Right hindlimb (tissue), 1 donor: ENCODE results near the gene CLEC17A.
"Not testable (repeated sequence)": the region's sequence is repeated elsewhere in the genome, so short reads cannot be mapped to it uniquely, and the experiment has no call there.

ENCODE experiments used
- DNase-seq: peaks from one replicate; pipeline ENCODE4 v3.0.0-alpha.2; 2018

Gene CLEC17A

GRCh38 chr19:14584372-14584771, 1.5 kb downstream of the CLEC17A start:
- DNase-seq, result not testable (repeated sequence)

- not testable (repeated sequence) for DNase-seq
These were observed 2.3 kb downstream of the CLEC17A start for GRCh38 chr19:14585187-14585586.

GRCh38 chr19:14589433-14589832, 6.5 kb downstream of the CLEC17A start:
- DNase-seq, result not testable (repeated sequence)

GRCh38 chr19:14595558-14595957, 12.7 kb downstream of the CLEC17A start:
- no peak for DNase-seq

- no peak for DNase-seq
These were observed 16.8 kb downstream of the CLEC17A start for GRCh38 chr19:14599548-14600147.

GRCh38 chr19:14603990-14604387, 21.1 kb downstream of the CLEC17A start:
- DNase-seq, result no peak

- no peak for DNase-seq
These were observed 23.7 kb downstream of the CLEC17A start for GRCh38 chr19:14606627-14607026.

- no peak for DNase-seq
These were observed 28.2 kb downstream of the CLEC17A start for GRCh38 chr19:14611051-14611450.

- DNase-seq, result not testable (repeated sequence)
These were observed 29.4 kb downstream of the CLEC17A start for GRCh38 chr19:14612242-14612641.

- no peak for DNase-seq
These were observed 29.8 kb downstream of the CLEC17A start for GRCh38 chr19:14612657-14613056.

GRCh38 chr19:14613399-14614098, 30.7 kb downstream of the CLEC17A start:
- not testable (repeated sequence) for DNase-seq

- no peak for DNase-seq
These were observed 31.2 kb downstream of the CLEC17A start for GRCh38 chr19:14614099-14614412.

- DNase-seq, result no peak
These were observed 32.7 kb downstream of the CLEC17A start for GRCh38 chr19:14615623-14616022.

GRCh38 chr19:14616407-14616806, 33.5 kb downstream of the CLEC17A start:
- no peak for DNase-seq

- no peak for DNase-seq
These were observed 36.5 kb downstream of the CLEC17A start for GRCh38 chr19:14619404-14619803.

- DNase-seq, result not testable (repeated sequence)
These were observed 41.6 kb downstream of the CLEC17A start for GRCh38 chr19:14624491-14624890.

GRCh38 chr19:14629557-14629956, 46.7 kb downstream of the CLEC17A start:
- DNase-seq, result no peak

GRCh38 chr19:14632286-14632685, 49.4 kb downstream of the CLEC17A start:
- no peak for DNase-seq

- no peak for DNase-seq
These were observed 56.8 kb downstream of the CLEC17A start for GRCh38 chr19:14639536-14640277.

GRCh38 chr19:14648506-14648905, 65.6 kb downstream of the CLEC17A start:
- no peak for DNase-seq

- no peak for DNase-seq
These were observed 66.1 kb downstream of the CLEC17A start for GRCh38 chr19:14649020-14649419.

- no peak for DNase-seq
These were observed 67.3 kb downstream of the CLEC17A start for GRCh38 chr19:14650161-14650560.

- no peak for DNase-seq
These were observed 72.1 kb downstream of the CLEC17A start for GRCh38 chr19:14654786-14655560.
